GM18873 (cell line): Measurements from ENCODE around the gene ACKR1.

Source experiments
- ATAC-seq: cut with Tn5 transposase; IDR thresholded peaks from one replicate; pipeline ENCODE4 v1.9.1; 2021; ENCODE audit warnings: mild to moderate bottlenecking, moderate library complexity, moderate number of reproducible peaks; ENCODE audit not compliant: unreplicated experiment, low FRiP score

Gene ACKR1

GRCh38 chr1:159218649-159219636 lies 14.3 kb downstream of the ACKR1 start:
- ATAC-seq: no peak

- no peak for ATAC-seq
These were observed 17.6 kb downstream of the ACKR1 start for GRCh38 chr1:159222075-159222865.

- ATAC-seq: no peak
These were observed 18.3 kb downstream of the ACKR1 start for GRCh38 chr1:159223004-159223403.

- no peak for ATAC-seq
These were observed 23.9 kb downstream of the ACKR1 start for GRCh38 chr1:159228554-159228953.

- no peak for ATAC-seq
These were observed 24.7 kb downstream of the ACKR1 start for GRCh38 chr1:159229260-159229885.

- no peak for ATAC-seq
These were observed 25.2 kb downstream of the ACKR1 start for GRCh38 chr1:159229896-159230295.

- ATAC-seq: no peak
These were observed 35.0 kb downstream of the ACKR1 start for GRCh38 chr1:159239551-159240220.

GRCh38 chr1:159247266-159247665 lies 42.6 kb downstream of the ACKR1 start:
- ATAC-seq: no peak

GRCh38 chr1:159248311-159248710 lies 43.6 kb downstream of the ACKR1 start:
- ATAC-seq: no peak

- no peak for ATAC-seq
These were observed 46.1 kb downstream of the ACKR1 start for GRCh38 chr1:159250638-159251216.
